Urinary bladder (tissue), 4 donors: ENCODE measurements around the gene NPPB. TPM values are rescaled to one million over a fixed set of nuclear protein-coding genes. Genes with fewer than 3 reads are reported as not detected.

Experiments used
- DNase-seq: peaks from one replicate; pipeline ENCODE4 v3.0.0-alpha.2; 2015; ENCODE audit errors: extremely low spot score
- H3K27ac ChIP-seq: one replicate; pipeline ENCODE4 v1.5.1; 2013; ENCODE audit warnings: low read depth, mild to moderate bottlenecking, moderate library complexity
- H3K36me3 ChIP-seq: one replicate; pipeline ENCODE4 v1.6.1; 2013; ENCODE audit warnings: mild to moderate bottlenecking, moderate library complexity; ENCODE audit not compliant: insufficient read depth
- H3K4me1 ChIP-seq: one replicate; pipeline ENCODE4 v1.6.1; 2013; ENCODE audit warnings: mild to moderate bottlenecking, moderate library complexity; ENCODE audit not compliant: insufficient read depth
- H3K4me3 ChIP-seq: one replicate; pipeline ENCODE4 v1.5.1; 2013; ENCODE audit warnings: low read depth, low read length
- WGBS: extraction: QIAGEN DNeasy Blood & Tissue Kit; methylation state at CpG from one replicate; pipeline ENCODE4 v1.1.7; 2013; 5-methylcytosine and 5-hydroxymethylcytosine counted together
- polyA plus RNA-seq: library from polyadenylated mRNA; stranded (reverse); fragments of 200-250 nt; gene quantifications from one replicate; pipeline ENCODE4 v1.2.3, GENCODE V29; 2013
- total RNA-seq: library from RNA; depleted of rRNA; stranded (reverse); fragments of >200 nt; gene quantifications from one replicate; pipeline ENCODE4 v1.2.3, GENCODE V29; 2014
- donor health status: healthy with polysubstance abuse.
- donor health status: healthy.

NPPB gene
- total and polyA plus RNA-seq, 2 donors: not detected

- H3K4me3 ChIP-seq: no peak overlapping the region
- 90% methylated on average over 20 of the region's 20 CpGs for WGBS
- H3K4me1 ChIP-seq: no peaks in the 10 kb centered on the region
- H3K36me3 ChIP-seq: peaks cover 14% of the 10 kb centered on the region
- H3K27ac ChIP-seq: no peak overlapping the region
- no peak for DNase-seq
These were observed 18.7 kb downstream of the NPPB start for GRCh38 chr1:11839727-11840705.

DNA sequence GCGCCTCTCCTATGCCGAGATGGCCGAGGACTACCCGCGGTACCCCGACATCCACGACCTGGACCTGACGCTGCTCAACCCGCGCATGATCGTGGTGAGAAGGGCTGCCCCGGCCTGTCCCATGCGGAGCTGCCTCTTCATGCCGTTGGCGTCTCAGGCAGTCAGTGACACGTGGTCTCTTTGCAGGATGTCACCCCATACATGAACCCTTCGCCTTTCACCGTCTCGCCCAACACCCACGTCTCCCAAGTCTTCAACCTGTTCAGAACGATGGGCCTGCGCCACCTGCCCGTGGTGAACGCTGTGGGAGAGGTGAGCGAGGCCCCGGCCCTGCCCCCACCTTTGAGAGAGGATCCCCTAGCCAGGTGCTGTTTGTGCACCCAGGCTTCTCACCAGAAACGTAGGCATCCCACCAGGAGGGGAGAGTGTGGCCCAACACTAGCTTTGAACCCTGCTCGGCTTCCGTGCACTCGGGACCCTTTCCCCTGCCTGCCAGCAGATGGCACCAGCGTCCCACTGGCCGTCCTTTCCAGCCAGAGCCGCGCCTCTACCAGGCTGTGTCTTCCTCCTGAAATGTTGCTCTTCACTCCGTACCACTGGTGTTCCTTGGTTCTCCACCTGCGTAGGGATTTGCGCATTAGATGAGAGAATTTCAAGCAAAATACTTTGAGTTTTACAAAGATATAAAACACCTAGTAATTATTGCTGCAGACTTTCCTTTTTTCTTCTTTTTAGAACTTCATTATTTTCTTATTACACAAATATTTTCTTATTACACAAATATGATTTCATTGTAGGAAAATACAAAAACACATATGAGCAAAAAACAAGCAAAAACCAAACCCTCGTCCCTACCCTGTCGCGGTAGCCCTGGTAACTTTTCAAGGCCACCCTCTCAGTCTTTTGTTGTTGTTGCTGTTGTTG, 20.1 kb downstream of the NPPB start:
- WGBS: 63% methylated on average over 40 of the region's 40 CpGs
- Histone ChIP-seq H3K27ac (no peak overlapping the region), H3K4me3 (no peak overlapping the region), H3K36me3 (peaks cover 16% of the 10 kb centered on the region), H3K4me1 (no peaks in the 10 kb centered on the region)
- no peak for DNase-seq

GRCh38 chr1:11837767-11838348, 20.9 kb downstream of the NPPB start:
- Histone ChIP-seq H3K4me3 (no peak overlapping the region), H3K36me3 (peaks cover 16% of the 10 kb centered on the region), H3K27ac (no peak overlapping the region), H3K4me1 (no peaks in the 10 kb centered on the region)
- WGBS: 91% methylated on average over 11 of the region's 11 CpGs
- DNase-seq: no peak

- Histone ChIP-seq H3K4me3 (no peak overlapping the region), H3K27ac (no peak overlapping the region), H3K36me3 (peaks cover 16% of the 10 kb centered on the region), H3K4me1 (no peaks in the 10 kb centered on the region)
- no peak for DNase-seq
- WGBS: 89% methylated on average over 36 of the region's 36 CpGs
These were observed 21.6 kb downstream of the NPPB start for GRCh38 chr1:11836955-11837766.

DNA sequence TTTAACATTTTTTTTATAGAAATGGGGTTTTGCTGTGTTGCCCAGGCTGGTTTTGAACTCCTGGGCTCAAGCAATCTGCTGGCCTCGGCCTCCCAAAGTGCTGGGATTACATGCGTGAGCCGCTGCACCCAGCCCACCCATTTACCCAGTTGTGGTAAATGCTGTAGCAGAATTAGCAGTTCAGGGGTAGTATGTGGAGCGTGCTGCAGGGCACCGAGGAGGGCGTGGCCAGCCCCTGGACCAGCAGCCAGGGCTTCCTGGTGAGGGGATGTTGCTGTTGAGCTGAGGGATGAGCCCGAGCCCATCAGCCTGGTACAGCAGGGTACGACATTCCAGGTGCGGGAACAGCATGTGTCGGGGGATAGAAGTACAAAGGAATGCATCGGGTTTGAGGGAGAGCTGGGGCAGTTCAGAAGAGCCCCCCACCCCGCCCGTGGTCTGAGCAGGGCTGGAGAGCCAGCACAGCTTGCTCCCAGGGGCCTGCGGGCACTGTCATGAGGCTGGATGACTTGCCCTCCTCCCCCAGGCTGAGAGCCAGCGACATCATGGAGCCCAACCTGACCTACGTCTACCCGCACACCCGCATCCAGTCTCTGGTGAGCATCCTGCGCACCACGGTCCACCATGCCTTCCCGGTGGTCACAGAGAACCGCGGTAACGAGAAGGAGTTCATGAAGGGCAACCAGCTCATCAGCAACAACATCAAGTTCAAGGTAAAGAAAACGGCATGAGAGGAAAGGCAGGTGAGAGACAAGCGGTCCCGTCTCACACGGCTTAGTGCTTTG, 23.1 kb downstream of the NPPB start:
- H3K4me3 ChIP-seq: no peak overlapping the region
- no peak overlapping the region for H3K27ac ChIP-seq
- peaks cover 13% of the 10 kb centered on the region for H3K36me3 ChIP-seq
- whole genome bisulfite sequencing: 93% methylated on average over 28 of the region's 28 CpGs
- H3K4me1 ChIP-seq: no peaks in the 10 kb centered on the region
- DNase-seq: no peak

- peaks cover 11% of the 10 kb centered on the region for H3K36me3 ChIP-seq
- no peak overlapping the region for H3K27ac ChIP-seq
- 93% methylated on average over 13 of the region's 13 CpGs for WGBS
- H3K4me1 ChIP-seq: no peaks in the 10 kb centered on the region
- H3K4me3 ChIP-seq: no peak overlapping the region
- DNase-seq: no peak
These were observed 24.8 kb downstream of the NPPB start for GRCh38 chr1:11833900-11834299.

DNA sequence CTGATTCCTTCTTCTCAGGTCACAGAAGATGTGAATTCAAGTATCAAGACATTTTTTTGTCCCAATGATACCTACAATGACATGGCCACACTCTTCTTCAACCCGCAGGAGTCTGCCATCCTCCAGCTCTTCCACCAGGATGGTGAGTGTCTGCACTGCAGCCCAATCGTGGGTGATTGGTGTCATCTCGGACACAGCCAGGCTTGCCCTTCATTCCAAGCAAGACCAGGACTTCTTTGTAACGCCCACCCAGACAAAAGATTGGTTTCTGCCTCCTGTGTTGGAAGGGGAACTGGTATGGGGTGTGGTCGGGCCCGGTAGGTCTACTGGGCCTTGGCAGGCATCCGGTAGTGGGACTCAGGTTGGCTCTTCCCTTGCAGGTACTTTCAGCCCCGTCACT, 25.2 kb downstream of the NPPB start:
- Histone ChIP-seq H3K27ac (no peak overlapping the region), H3K4me1 (no peaks in the 10 kb centered on the region), H3K4me3 (no peak overlapping the region), H3K36me3 (peaks cover 11% of the 10 kb centered on the region)
- DNase-seq: no peak
- 92% methylated on average over 8 of the region's 8 CpGs for WGBS

DNA sequence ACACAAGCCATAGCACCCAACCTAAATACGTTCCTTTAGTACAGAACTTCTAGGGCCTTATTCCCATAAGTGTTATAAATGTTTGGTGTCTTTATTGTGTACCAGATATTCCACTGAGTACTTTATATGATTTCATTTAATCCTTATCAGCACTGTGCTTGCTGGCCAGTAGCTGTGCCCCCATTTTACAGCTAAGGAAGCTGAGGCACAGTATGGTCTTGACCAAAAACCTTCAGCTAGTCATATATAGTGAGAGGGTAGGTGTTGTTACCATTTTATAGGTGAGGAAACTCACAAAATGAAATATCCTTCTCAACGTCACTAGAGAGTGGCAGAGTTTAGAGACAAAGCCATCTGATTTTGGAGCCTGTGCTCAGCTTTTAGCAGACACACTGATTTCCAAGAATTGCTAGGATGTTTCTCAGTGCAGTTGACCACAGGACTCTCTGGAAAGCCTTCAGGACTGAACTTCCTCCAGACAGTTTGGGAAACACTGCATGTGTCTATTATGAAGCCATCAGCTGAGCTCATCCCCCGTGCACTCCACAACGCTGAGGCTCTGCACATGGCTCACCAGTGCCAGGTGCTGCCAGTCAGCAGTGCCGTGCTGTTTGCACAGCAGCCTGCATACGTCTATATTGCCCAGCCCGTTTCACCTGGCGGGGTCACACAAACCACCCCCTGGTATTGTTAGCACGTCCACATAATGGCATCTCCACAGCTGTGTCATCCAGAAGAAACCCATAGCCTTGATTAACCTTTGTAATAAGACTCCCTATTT, 26.6 kb downstream of the NPPB start:
- Histone ChIP-seq H3K36me3 (peaks cover 6% of the 10 kb centered on the region), H3K4me3 (no peak overlapping the region), H3K27ac (no peak overlapping the region), H3K4me1 (no peaks in the 10 kb centered on the region)
- 87% methylated on average over 9 of the region's 9 CpGs for WGBS
- no peak for DNase-seq

DNA sequence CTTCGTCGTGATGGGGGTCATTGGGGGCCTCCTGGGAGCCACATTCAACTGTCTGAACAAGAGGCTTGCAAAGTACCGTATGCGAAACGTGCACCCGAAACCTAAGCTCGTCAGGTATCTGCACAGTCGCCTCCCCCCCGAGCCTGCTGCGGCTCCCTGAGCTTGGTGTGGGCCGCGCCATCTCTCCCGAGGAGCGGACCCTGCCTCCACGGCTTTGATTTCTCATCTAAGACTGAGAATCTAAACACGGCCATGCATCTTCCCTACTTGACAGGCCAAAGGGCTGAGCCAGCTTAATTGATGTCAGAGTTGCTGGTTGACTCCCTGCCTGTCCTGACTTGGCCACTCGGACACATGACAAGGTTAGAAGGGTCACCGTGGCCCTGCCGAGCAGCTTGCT, 30.2 kb downstream of the NPPB start:
- Histone ChIP-seq H3K36me3 (no peaks in the 10 kb centered on the region), H3K4me1 (no peaks in the 10 kb centered on the region), H3K27ac (no peak overlapping the region), H3K4me3 (no peak overlapping the region)
- WGBS: 93% methylated on average over 19 of the region's 19 CpGs
- DNase-seq: no peak

DNA sequence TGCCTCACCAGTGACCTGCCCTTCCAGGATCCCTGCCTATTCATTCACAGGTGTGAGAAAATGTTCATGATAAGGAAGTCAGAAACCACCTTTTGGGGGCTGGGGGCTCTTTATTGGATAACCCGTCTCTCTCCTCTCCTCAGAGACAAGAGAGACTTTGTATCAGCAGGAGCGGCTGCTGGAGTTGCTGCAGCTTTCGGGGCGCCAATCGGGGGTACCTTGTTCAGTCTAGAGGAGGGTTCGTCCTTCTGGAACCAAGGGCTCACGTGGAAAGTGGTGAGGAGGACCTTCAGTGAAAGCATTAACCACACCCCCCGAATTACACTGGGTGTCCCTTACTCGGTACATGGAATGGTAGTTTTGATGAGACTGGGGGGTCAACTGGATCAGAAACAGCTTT, 31.8 kb downstream of the NPPB start:
- Histone ChIP-seq H3K27ac (no peak overlapping the region), H3K4me3 (no peak overlapping the region), H3K36me3 (peaks cover 2% of the 10 kb centered on the region), H3K4me1 (no peaks in the 10 kb centered on the region)
- 93% methylated on average over 9 of the region's 9 CpGs for WGBS
- no peak for DNase-seq

DNA sequence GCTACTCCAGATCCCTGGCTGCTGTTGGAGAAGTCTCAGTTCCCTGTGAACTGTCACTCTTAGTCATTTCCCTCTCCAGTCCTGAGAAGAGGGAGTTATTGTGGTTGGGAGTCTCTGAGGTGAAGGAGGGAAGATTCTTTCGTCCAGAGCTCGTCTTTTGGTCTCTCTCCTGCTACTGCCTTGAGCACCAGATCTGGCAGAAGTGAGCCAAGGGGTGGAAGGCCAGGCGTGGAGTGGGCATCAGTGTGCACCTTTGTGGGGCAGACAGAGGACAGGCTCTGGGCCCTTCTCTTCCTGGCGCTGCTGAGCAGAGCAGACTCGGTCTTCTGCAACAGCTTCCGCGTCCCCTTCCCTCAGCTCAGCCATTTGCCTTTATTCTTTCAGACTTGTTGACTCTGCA, 33.6 kb downstream of the NPPB start:
- Histone ChIP-seq H3K27ac (no peak overlapping the region), H3K4me3 (no peak overlapping the region), H3K36me3 (peaks cover 2% of the 10 kb centered on the region), H3K4me1 (no peaks in the 10 kb centered on the region)
- no peak for DNase-seq
- WGBS: 91% methylated on average over 7 of the region's 7 CpGs
